GM12878 (cell line): Measurements from ENCODE around the gene EGFR.

Source experiments
- CTCF ChIP-seq, 3 experiments: IDR thresholded peaks in 2 of 3; conservative IDR thresholded peaks in 1 of 3; 2 replicates each; pipeline ENCODE4 v1.5.1; 2011; ENCODE audit warnings: low read depth in 3 of 3, low read length in 3 of 3, mild to moderate bottlenecking in 3 of 3, control low read depth in 2 of 3, moderate library complexity in 2 of 3, inconsistent platforms in 1 of 3, mixed read lengths in 1 of 3; ENCODE audit not compliant: control insufficient read depth in 2 of 3, insufficient read depth in 1 of 3; ENCODE audit errors: extremely low read depth in 1 of 3
- EP300 ChIP-seq, 2 experiments: fragments of 150-350 bp in 1 of 2; IDR thresholded peaks; 2 replicates each; pipeline ENCODE4 v1.6.1; 2011 to 2012; ENCODE audit warnings: low read depth in 2 of 2, low read length in 2 of 2, borderline replicate concordance in 1 of 2, improper control_type of control experiment in 1 of 2, inconsistent platforms in 1 of 2; ENCODE audit not compliant: control insufficient read depth in 1 of 2
- EZH2 ChIP-seq: IDR thresholded peaks from 2 replicates; pipeline ENCODE4 v1.6.1; 2012; ENCODE audit warnings: low read depth, mild to moderate bottlenecking, control low read depth, inconsistent platforms, low read length, borderline replicate concordance; ENCODE audit not compliant: control insufficient read depth
- FOXK2 ChIP-seq: fragments of 450-650 bp; IDR thresholded peaks from 2 replicates; pipeline ENCODE4 v1.6.1; 2017; ENCODE audit warnings: mild to moderate bottlenecking, moderate library complexity
- FOXM1 ChIP-seq: IDR thresholded peaks from 2 replicates; pipeline ENCODE4 v1.6.1; 2012; ENCODE audit warnings: low read depth, mild to moderate bottlenecking, inconsistent platforms, low read length, moderate library complexity
- REST ChIP-seq: IDR thresholded peaks from 2 replicates; pipeline ENCODE4 v1.6.1; 2012; ENCODE audit warnings: mild to moderate bottlenecking, low read depth, low read length
- SPI1 ChIP-seq: IDR thresholded peaks from 2 replicates; pipeline ENCODE4 v1.6.1; 2011; ENCODE audit warnings: low read depth, mild to moderate bottlenecking, low read length, moderate library complexity, borderline replicate concordance; ENCODE audit not compliant: insufficient read depth
- STAT1 ChIP-seq: fragments of 450-650 bp; conservative IDR thresholded peaks from 2 replicates; pipeline ENCODE4 v1.6.1; 2014; ENCODE audit warnings: antibody characterized with exemption, mild to moderate bottlenecking

DNA sequence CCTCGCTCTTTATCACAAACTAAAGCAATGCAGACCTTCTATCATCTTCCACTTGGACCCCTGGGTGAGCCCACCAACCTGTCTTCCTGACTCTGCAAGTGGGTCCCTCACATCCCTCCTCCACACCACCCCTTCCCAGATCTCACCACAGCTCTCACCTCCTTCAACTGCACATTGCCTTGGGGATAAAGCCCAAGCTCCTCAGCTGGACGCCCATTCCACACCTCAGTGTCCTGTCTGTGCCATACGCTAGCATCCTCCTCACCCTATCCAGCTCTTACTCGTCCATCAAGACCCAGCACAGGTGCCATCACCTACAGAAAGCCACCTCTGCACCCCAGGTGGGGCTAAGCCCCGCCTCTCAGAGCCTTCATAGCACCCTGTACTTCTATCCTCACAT, 205.3 kb downstream of the EGFR start:
- TF ChIP-seq SPI1, result no peak
- no peak for TF ChIP-seq STAT1
- TF ChIP-seq CTCF (IDR thresholded peaks at IDR 0.05 in 2 of 3, conservative IDR thresholded peaks at IDR 0.05 in 1 of 3; ENCODE audit: control insufficient read depth in 2 of 3, extremely low read depth in 1 of 3, insufficient read depth in 1 of 3, low read depth in 3 of 3, low read length in 3 of 3), result no peak
- no peak for TF ChIP-seq FOXK2
- no peak for TF ChIP-seq EZH2
- TF ChIP-seq EP300 (IDR thresholded peaks at IDR 0.05; ENCODE audit: borderline replicate concordance in 1 of 2, control insufficient read depth in 1 of 2, low read depth in 2 of 2, low read length in 2 of 2), result no peak
- no peak for TF ChIP-seq FOXM1
- TF ChIP-seq REST, result no peak
